K562 (cell line): Measurements from ENCODE around the gene PRPF39.

Experiments used
- CHCHD3 ChIP-seq: fragments of 250-450 bp; sonication (Bioruptor Pico); IDR thresholded peaks from 2 replicates; pipeline ENCODE4 v2.1.2; 2022; ENCODE audit warnings: mild to moderate bottlenecking
- CREM ChIP-seq: IDR thresholded peaks from 2 replicates; pipeline ENCODE4 v1.6.1; 2014; ENCODE audit warnings: antibody characterized with exemption, low read depth
- CTCF ChIP-seq, 3 experiments: IDR thresholded peaks in 2 of 3; conservative IDR thresholded peaks in 1 of 3; 2 replicates each; pipeline ENCODE4 v1.5.1; 2011 to 2012; ENCODE audit warnings: low read length in 3 of 3, mild to moderate bottlenecking in 3 of 3, control low read depth in 2 of 3, improper control_type of control experiment in 1 of 3, inconsistent platforms in 1 of 3, low read depth in 1 of 3, mixed read lengths in 1 of 3, moderate library complexity in 1 of 3; ENCODE audit not compliant: insufficient read depth in 2 of 3
- EP300 ChIP-seq: IDR thresholded peaks from 2 replicates; pipeline ENCODE4 v1.6.1; 2012; ENCODE audit warnings: low read length, improper control_type of control experiment
- GTF2A2 ChIP-seq: IDR thresholded peaks from 2 replicates; pipeline ENCODE4 v1.6.1; 2016; ENCODE audit warnings: mild to moderate bottlenecking, missing genetic modification characterization, missing compliant biosample characterization
- JUND ChIP-seq, 2 experiments: IDR thresholded peaks; 2 replicates in 1 of 2; 3 replicates in 1 of 2; pipeline ENCODE4 v1.6.1; 2011; ENCODE audit warnings: borderline replicate concordance in 2 of 2, low read depth in 2 of 2, low read length in 2 of 2, improper control_type of control experiment in 1 of 2, missing biosample characterization in 1 of 2, missing genetic modification characterization in 1 of 2, missing genetic modification reagents in 1 of 2
- MAX ChIP-seq: sonication (generic); formaldehyde crosslinking; IDR thresholded peaks from 2 replicates; pipeline ENCODE4 v1.9.0; 2022; ENCODE audit warnings: mild to moderate bottlenecking, missing genetic modification reagents
- POLR2A ChIP-seq: fragments of 450-650 bp; conservative IDR thresholded peaks from 2 replicates; pipeline ENCODE4 v1.6.1; 2016
- SMAD2 ChIP-seq: fragments of 150-350 bp; IDR thresholded peaks from 2 replicates; pipeline ENCODE4 v1.6.1; 2014; ENCODE audit warnings: low read depth, mild to moderate bottlenecking, low read length
- TBL1XR1 ChIP-seq, 2 experiments: IDR thresholded peaks; 2 replicates each; pipeline ENCODE4 v1.6.1; 2012; ENCODE audit warnings: improper control_type of control experiment in 2 of 2, low read length in 2 of 2, mild to moderate bottlenecking in 1 of 2
- ZFP91 ChIP-seq: sonication (generic); formaldehyde crosslinking; IDR thresholded peaks from 2 replicates; pipeline ENCODE4 v1.8.0; 2022; ENCODE audit warnings: mild to moderate bottlenecking, missing genetic modification reagents
- ZKSCAN3 ChIP-seq: fragments of 250-450 bp; sonication (Bioruptor Pico); IDR thresholded peaks from 2 replicates; pipeline ENCODE4 v1.4.0; 2020
- ZNF232 ChIP-seq: sonication (generic); formaldehyde crosslinking; IDR thresholded peaks from 2 replicates; pipeline ENCODE4 v1.8.0; 2022; ENCODE audit warnings: mild to moderate bottlenecking, missing genetic modification reagents

DNA sequence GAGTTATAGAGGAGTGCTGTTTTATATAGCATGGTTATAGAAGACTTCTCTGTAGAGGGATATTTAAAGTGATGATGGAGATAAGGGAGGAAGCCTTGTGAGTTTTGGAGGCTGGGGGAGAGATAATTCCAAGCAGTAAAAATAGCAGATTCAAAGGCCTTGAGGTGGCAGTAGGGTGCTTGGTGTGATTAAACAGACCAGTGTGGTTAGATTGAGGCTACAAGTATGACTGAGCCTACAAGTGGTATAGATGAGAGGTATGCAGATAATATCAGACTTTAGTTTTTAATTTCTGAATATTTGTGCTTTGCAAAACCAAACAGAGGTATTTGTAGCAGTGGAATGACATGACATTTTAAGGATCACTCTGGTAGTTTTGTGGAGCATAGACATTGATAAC, 72.2 kb downstream of the PRPF39 start:
- TF ChIP-seq SMAD2 (no peak), CTCF (IDR thresholded peaks at IDR 0.05 in 2 of 3, conservative IDR thresholded peaks at IDR 0.05 in 1 of 3; ENCODE audit: insufficient read depth in 2 of 3, low read depth in 1 of 3, low read length in 3 of 3) (no peak), GTF2A2 (tag) (no peak), CREM (no peak), ZFP91 (CRISPR knock-in tag) (no peak), CHCHD3 (no peak), POLR2A (no peak), EP300 (no peak), ZNF232 (CRISPR knock-in tag) (no peak), TBL1XR1 (IDR thresholded peaks at IDR 0.05; ENCODE audit: low read length in 2 of 2) (no peak), JUND (IDR thresholded peaks at IDR 0.05; ENCODE audit: borderline replicate concordance, low read depth, low read length) (no peak), JUND (tag; IDR thresholded peaks at IDR 0.05; ENCODE audit: borderline replicate concordance, low read depth, low read length) (no peak), MAX (CRISPR knock-in tag) (no peak), ZKSCAN3 (CRISPR knock-in tag) (no peak)
